HL-60 (cell line): Measurements from ENCODE around the gene CLSTN2.

ENCODE experiments used
- POLR2AphosphoS5 ChIP-seq: IDR thresholded peaks from 2 replicates; pipeline ENCODE4 v1.6.1; 2012; ENCODE audit warnings: low read depth
- REST ChIP-seq: IDR thresholded peaks from 2 replicates; pipeline ENCODE4 v1.6.1; 2012; ENCODE audit warnings: low read depth; ENCODE audit not compliant: insufficient replicate concordance
- TF ChIP-seq, protein P1 (sequence below): IDR thresholded peaks from one replicate; pipeline ENCODE4 v1.5.1; 2011; ENCODE audit warnings: low read length, control low read depth, inconsistent platforms; ENCODE audit not compliant: insufficient read depth

- TF ChIP-seq, protein P1, sequence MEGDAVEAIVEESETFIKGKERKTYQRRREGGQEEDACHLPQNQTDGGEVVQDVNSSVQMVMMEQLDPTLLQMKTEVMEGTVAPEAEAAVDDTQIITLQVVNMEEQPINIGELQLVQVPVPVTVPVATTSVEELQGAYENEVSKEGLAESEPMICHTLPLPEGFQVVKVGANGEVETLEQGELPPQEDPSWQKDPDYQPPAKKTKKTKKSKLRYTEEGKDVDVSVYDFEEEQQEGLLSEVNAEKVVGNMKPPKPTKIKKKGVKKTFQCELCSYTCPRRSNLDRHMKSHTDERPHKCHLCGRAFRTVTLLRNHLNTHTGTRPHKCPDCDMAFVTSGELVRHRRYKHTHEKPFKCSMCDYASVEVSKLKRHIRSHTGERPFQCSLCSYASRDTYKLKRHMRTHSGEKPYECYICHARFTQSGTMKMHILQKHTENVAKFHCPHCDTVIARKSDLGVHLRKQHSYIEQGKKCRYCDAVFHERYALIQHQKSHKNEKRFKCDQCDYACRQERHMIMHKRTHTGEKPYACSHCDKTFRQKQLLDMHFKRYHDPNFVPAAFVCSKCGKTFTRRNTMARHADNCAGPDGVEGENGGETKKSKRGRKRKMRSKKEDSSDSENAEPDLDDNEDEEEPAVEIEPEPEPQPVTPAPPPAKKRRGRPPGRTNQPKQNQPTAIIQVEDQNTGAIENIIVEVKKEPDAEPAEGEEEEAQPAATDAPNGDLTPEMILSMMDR: no peak
- TF ChIP-seq POLR2AphosphoS5 (no peak), REST (no peak)
Observed at GRCh38 chr3:140546649-140547048, 611.7 kb downstream of the CLSTN2 start.
